Naive B cell (primary cell): ENCODE results near the gene FURIN. TPM values are rescaled to one million over a fixed set of nuclear protein-coding genes. Genes with fewer than 3 reads are reported as not detected.

Experiments
- ATAC-seq, 2 donors: fragments of 150-1000 bp; cut with Tn5 transposase; 2 replicates each; pipeline ENCODE4 v1.10.0; 2021; ENCODE audit warnings: low read depth in 2 of 2, mild to moderate bottlenecking in 2 of 2, moderate library complexity in 2 of 2
- DNase-seq: peaks from one replicate; pipeline ENCODE4 v3.0.0; 2022
- H3K27ac Mint-ChIP-seq, 6 donors: one replicate each; pipeline ENCODE4 v1.8.0; 2020 to 2022; ENCODE audit warnings: mild to moderate bottlenecking in 6 of 6, mixed read lengths in 6 of 6, moderate library complexity in 5 of 6, inconsistent platforms in 2 of 6
- H3K27me3 Mint-ChIP-seq, 3 donors: one replicate each; pipeline ENCODE4 v1.8.0; 2021 to 2022; ENCODE audit warnings: mixed read lengths in 3 of 3, mild to moderate bottlenecking in 1 of 3
- H3K36me3 Mint-ChIP-seq, 2 donors: one replicate each; pipeline ENCODE4 v1.8.0; 2020 to 2022; ENCODE audit warnings: mixed read lengths in 2 of 2, inconsistent platforms in 1 of 2, mild to moderate bottlenecking in 1 of 2
- H3K4me1 Mint-ChIP-seq, 3 donors: one replicate each; pipeline ENCODE4 v1.8.0; 2020 to 2022; ENCODE audit warnings: mixed read lengths in 3 of 3, inconsistent platforms in 1 of 3, mild to moderate bottlenecking in 1 of 3, moderate library complexity in 1 of 3
- H3K4me3 Mint-ChIP-seq, 8 donors: one replicate each; pipeline ENCODE4 v1.8.0; 2020 to 2022; ENCODE audit warnings: mild to moderate bottlenecking in 8 of 8, mixed read lengths in 8 of 8, moderate library complexity in 8 of 8, inconsistent platforms in 2 of 8
- H3K9me3 Mint-ChIP-seq, 7 donors: one replicate each; pipeline ENCODE4 v1.8.0; 2020 to 2022; ENCODE audit warnings: mixed read lengths in 7 of 7, mild to moderate bottlenecking in 5 of 7, inconsistent platforms in 2 of 7, moderate library complexity in 1 of 7
- polyA plus RNA-seq, 6 donors: library from polyadenylated mRNA; unstranded; fragments of 300-500 nt; fragmentation: Illumina TruSeq; gene quantifications; one replicate each; pipeline ENCODE4 v1.2.3, GENCODE V29; 2021; ENCODE audit warnings: low read depth in 6 of 6

FURIN gene
- polyA plus RNA-seq, 6 donors from 2014 or later = 3.7 to 9.8 (median 5.8) TPM

GRCh38 chr15:90851940-90852339 is 16.4 kb upstream of the FURIN start:
- ATAC-seq = no peak
- Mint-ChIP-seq H3K27me3 (no peaks in the 10 kb centered on the region), H3K36me3 (peaks cover 0 to under 1% of the 10 kb centered on the region in 2 donors), H3K4me3 (peak overlapping the region in 7 of 8 donors; percentile 27 to 92 (median 80)), H3K9me3 (peaks cover 0 to 2% (median 0%) of the 10 kb centered on the region in 7 donors), H3K27ac (peak overlapping the region in 2 of 6 donors; percentile 4 to 51), H3K4me1 (peaks cover 44 to 63% (median 61%) of the 10 kb centered on the region in 3 donors)
- DNase-seq = no peak

DNA sequence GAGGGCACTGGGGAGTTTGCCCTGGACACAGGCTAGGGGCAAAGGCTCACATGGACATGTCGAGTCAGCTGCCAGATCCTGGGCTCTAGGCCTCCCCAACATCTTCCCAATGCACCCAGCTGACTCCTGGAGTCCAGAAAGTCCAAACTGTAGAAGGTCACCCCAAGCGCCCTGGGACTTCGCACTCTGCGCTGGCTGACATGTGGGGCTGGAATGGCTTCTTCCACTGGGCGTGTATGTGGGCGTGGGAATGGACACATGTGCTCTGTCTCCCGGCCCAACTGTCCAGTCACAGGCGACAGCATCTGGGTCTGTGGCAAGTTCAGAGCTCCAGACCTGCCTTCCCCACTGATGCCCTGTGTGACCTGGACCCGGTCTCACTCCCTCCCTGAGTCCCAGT is 13.2 kb upstream of the FURIN start:
- DNase-seq (no peak), ATAC-seq (no peak)
- Mint-ChIP-seq H3K9me3 (peaks cover 0 to 2% (median 0%) of the 10 kb centered on the region in 7 donors), H3K27me3 (no peaks in the 10 kb centered on the region), H3K4me1 (peaks cover 54 to 79% (median 73%) of the 10 kb centered on the region in 3 donors), H3K36me3 (no peaks in the 10 kb centered on the region), H3K27ac (peak overlapping the region in 1 of 6 donors; percentile 83), H3K4me3 (peak overlapping the region in 7 of 8 donors; percentile 29 to 78 (median 56))

GRCh38 chr15:90857337-90857736 is 11.1 kb upstream of the FURIN start:
- ATAC-seq = no peak
- Mint-ChIP-seq H3K36me3 (no peaks in the 10 kb centered on the region), H3K4me1 (peaks cover 38 to 61% (median 55%) of the 10 kb centered on the region in 3 donors), H3K9me3 (no peaks in the 10 kb centered on the region), H3K27ac (peak overlapping the region in 2 of 6 donors; percentile 41 to 83), H3K4me3 (peak overlapping the region in 3 of 8 donors; percentile 23 to 37 (median 35)), H3K27me3 (no peaks in the 10 kb centered on the region)
- no peak for DNase-seq

DNA sequence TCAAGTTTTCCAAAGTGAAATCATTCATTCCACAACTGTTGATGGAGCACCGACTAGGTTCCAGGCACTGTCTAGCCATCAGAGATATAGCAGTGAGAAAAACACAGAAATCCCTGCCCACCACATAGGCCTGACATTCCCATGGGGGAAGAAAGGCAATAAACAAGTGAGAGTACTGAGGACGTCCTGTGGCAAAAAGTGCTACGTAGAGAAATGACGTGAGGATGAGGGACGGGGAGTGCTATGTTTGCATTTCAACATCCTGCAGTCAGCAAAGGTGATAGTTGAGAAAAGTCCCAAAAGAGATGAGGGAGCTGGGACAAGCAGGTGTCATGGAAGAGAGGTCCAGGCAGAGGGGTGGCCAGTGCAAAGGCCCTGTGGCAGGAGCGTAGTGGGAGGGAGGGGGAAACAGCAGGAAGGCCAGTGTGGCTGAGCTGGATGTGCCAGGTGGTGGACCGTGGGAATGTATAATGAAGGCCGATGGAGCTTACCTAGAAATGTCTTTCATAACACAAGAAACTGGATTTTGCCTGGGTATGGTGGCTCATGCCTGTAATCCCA is 10.4 kb upstream of the FURIN start:
- Mint-ChIP-seq H3K4me3 (peak overlapping the region in 2 of 8 donors; percentile 23 to 62), H3K4me1 (peaks cover 33 to 54% (median 49%) of the 10 kb centered on the region in 3 donors)

GRCh38 chr15:90859234-90860131 is 8.9 kb upstream of the FURIN start:
- ATAC-seq (no peak), DNase-seq (no peak)
- Mint-ChIP-seq H3K36me3 (no peaks in the 10 kb centered on the region), H3K4me3 (no peak overlapping the region), H3K27me3 (no peaks in the 10 kb centered on the region), H3K9me3 (no peaks in the 10 kb centered on the region), H3K27ac (peak overlapping the region in 4 of 6 donors; percentile 13 to 95 (median 48)), H3K4me1 (peaks cover 30 to 46% (median 45%) of the 10 kb centered on the region in 3 donors)

More for the DNA sequence above, 10.4 kb upstream of the FURIN start:
- H3K27ac Mint-ChIP-seq = peak overlapping the region in 2 of 6 donors; percentile 24 to 83
- DNase-seq = no peak
- H3K9me3 Mint-ChIP-seq = no peaks in the 10 kb centered on the region
- no peaks in the 10 kb centered on the region for H3K27me3 Mint-ChIP-seq
- H3K36me3 Mint-ChIP-seq = no peaks in the 10 kb centered on the region
- ATAC-seq = no peak

GRCh38 chr15:90860450-90860849 is 7.9 kb upstream of the FURIN start:
- H3K36me3 Mint-ChIP-seq = no peaks in the 10 kb centered on the region
- H3K27ac Mint-ChIP-seq = peak overlapping the region in 1 of 6 donors; percentile 88
- no peaks in the 10 kb centered on the region for H3K27me3 Mint-ChIP-seq
- DNase-seq (no peak), ATAC-seq (no peak)
- no peaks in the 10 kb centered on the region for H3K9me3 Mint-ChIP-seq
- peaks cover 22 to 36% (median 35%) of the 10 kb centered on the region in 3 donors for H3K4me1 Mint-ChIP-seq
- no peak overlapping the region for H3K4me3 Mint-ChIP-seq

- no peak overlapping the region for H3K27ac Mint-ChIP-seq
- no peak overlapping the region for H3K4me3 Mint-ChIP-seq
- peaks cover 21 to 34% (median 29%) of the 10 kb centered on the region in 3 donors for H3K4me1 Mint-ChIP-seq
- DNase-seq (no peak), ATAC-seq (no peak)
- no peaks in the 10 kb centered on the region for H3K27me3 Mint-ChIP-seq
- H3K36me3 Mint-ChIP-seq = no peaks in the 10 kb centered on the region
- no peaks in the 10 kb centered on the region for H3K9me3 Mint-ChIP-seq
Observed at GRCh38 chr15:90860942-90861675, 7.3 kb upstream of the FURIN start.

- DNase-seq (no peak), ATAC-seq (no peak)
- Mint-ChIP-seq H3K36me3 (no peaks in the 10 kb centered on the region), H3K27me3 (no peaks in the 10 kb centered on the region), H3K27ac (no peak overlapping the region), H3K4me3 (no peak overlapping the region), H3K4me1 (peaks cover 13 to 20% (median 15%) of the 10 kb centered on the region in 3 donors), H3K9me3 (no peaks in the 10 kb centered on the region)
Observed at GRCh38 chr15:90862487-90862886, 5.9 kb upstream of the FURIN start.

DNA sequence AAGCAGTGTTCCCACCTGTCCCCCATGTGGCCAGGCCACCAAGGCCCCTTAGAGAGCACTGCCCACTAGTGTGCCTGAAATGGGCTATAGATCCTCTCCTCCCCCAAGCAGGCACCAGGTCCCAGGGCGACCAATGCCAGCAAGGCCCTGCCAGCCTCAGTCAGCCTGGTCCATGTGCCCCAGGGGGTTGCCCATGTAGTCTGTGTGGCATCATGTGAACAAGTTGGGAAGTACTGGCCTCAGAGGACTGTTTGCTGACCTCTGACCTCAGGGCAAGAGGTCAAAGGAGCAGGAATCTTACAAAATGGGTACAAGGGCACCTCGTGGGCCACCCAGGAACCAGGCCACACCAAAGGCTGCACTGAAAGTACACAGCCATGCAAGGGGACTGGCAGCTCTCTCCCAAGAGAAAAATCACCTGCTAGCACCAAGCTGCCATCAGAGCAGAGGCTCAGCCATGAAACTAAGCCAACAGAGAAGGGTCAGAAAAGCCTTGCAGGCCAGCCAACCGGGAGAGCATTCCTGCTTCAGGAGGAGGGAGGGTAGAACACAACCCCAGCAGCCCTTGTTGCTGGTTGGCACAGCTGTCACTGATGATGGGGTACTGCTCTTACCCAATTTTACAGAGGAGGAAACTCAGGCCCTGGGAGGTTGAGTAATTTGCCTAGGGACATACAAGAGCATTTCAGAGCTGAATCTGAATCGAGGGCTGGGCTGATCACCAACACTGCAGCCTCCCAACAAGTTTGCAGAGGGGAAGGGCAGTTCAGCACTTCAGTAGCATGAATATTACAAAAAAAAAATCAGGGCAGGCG is 5.2 kb upstream of the FURIN start:
- no peaks in the 10 kb centered on the region for H3K36me3 Mint-ChIP-seq
- ATAC-seq (no peak), DNase-seq (no peak)
- no peak overlapping the region for H3K4me3 Mint-ChIP-seq
- H3K9me3 Mint-ChIP-seq = no peaks in the 10 kb centered on the region
- H3K27me3 Mint-ChIP-seq = no peaks in the 10 kb centered on the region
- peak overlapping the region in 3 of 6 donors; percentile 5 to 43 (median 23) for H3K27ac Mint-ChIP-seq
- H3K4me1 Mint-ChIP-seq = peaks cover 9 to 18% (median 13%) of the 10 kb centered on the region in 3 donors

- Mint-ChIP-seq H3K4me1 (peaks cover 12 to 26% (median 17%) of the 10 kb centered on the region in 3 donors), H3K27me3 (no peaks in the 10 kb centered on the region), H3K27ac (no peak overlapping the region), H3K9me3 (no peaks in the 10 kb centered on the region), H3K36me3 (no peaks in the 10 kb centered on the region), H3K4me3 (no peak overlapping the region)
- ATAC-seq (no peak), DNase-seq (no peak)
Observed at GRCh38 chr15:90863987-90864386, 4.4 kb upstream of the FURIN start.

- no peak for ATAC-seq
- Mint-ChIP-seq H3K9me3 (no peaks in the 10 kb centered on the region), H3K4me1 (peaks cover 18 to 31% (median 18%) of the 10 kb centered on the region in 3 donors)
Observed at GRCh38 chr15:90864507-90864906, 3.9 kb upstream of the FURIN start.

GRCh38 chr15:90865702-90866101 is 2.7 kb upstream of the FURIN start:
- Mint-ChIP-seq H3K27ac (peak overlapping the region in 1 of 6 donors; percentile 89), H3K4me1 (peaks cover 29 to 43% (median 30%) of the 10 kb centered on the region in 3 donors), H3K9me3 (no peaks in the 10 kb centered on the region), H3K27me3 (no peaks in the 10 kb centered on the region), H3K4me3 (no peak overlapping the region), H3K36me3 (no peaks in the 10 kb centered on the region)
- ATAC-seq = no peak
- no peak for DNase-seq

More at GRCh38 chr15:90864507-90864906, 3.9 kb upstream of the FURIN start:
- H3K27me3 Mint-ChIP-seq = no peaks in the 10 kb centered on the region
- H3K27ac Mint-ChIP-seq = no peak overlapping the region
- no peaks in the 10 kb centered on the region for H3K36me3 Mint-ChIP-seq
- no peak overlapping the region for H3K4me3 Mint-ChIP-seq
- DNase-seq = no peak
